ENCODE data around the gene PICK1. TPM values are rescaled to one million over a fixed set of nuclear protein-coding genes. Genes with fewer than 3 reads are reported as not detected.

PICK1 gene
- total and polyA plus RNA-seq, 2 of the 13 experiments (the other 11 are each of a cell fraction or from before 2014, with no cell fraction given) = 19.3 to 25.3 TPM

- TF ChIP-seq ZUFSP (CRISPR knock-in tag; IDR thresholded peaks at IDR 0.05; ENCODE audit: borderline replicate concordance) (no peak), ETV6 (CRISPR knock-in tag; conservative IDR thresholded peaks at IDR 0.05) (no peak; the same call in 1 of the 2 replicates), FIP1L1 (IDR thresholded peaks at IDR 0.05; ENCODE audit: borderline replicate concordance, insufficient read depth, low read depth, low read length) (no peak), MAZ (IDR thresholded peaks at IDR 0.05; ENCODE audit: borderline replicate concordance, low read depth, low read length) (0 out of 2 replicates have a peak, but pooled peaks have one; percentile 18), MAZ (CRISPR knock-in tag; IDR thresholded peaks at IDR 0.05; ENCODE audit: low read depth) (no peak), RNF2 (conservative IDR thresholded peaks at IDR 0.05; ENCODE audit: low read depth) (no peak), ZNF335 (CRISPR knock-in tag; IDR thresholded peaks at IDR 0.05) (peak; percentile 61; the same call in 1 of the 2 replicates), ZC3H4 (CRISPR knock-in tag; IDR thresholded peaks at IDR 0.05; ENCODE audit: borderline replicate concordance) (no peak), PAF1 (CRISPR knock-in tag; IDR thresholded peaks at IDR 0.05) (no peak), NONO (IDR thresholded peaks at IDR 0.05) (no peak), NONO (CRISPR knock-in tag; conservative IDR thresholded peaks at IDR 0.05) (no peak), NFRKB (IDR thresholded peaks at IDR 0.05) (no peak), ZSCAN25 (CRISPR knock-in tag; IDR thresholded peaks at IDR 0.05) (no peak), ZNF646 (CRISPR knock-in tag; IDR thresholded peaks at IDR 0.05) (no peak), ZNF460 (CRISPR knock-in tag; IDR thresholded peaks at IDR 0.05; ENCODE audit: borderline replicate concordance) (no peak), ZSCAN9 (CRISPR knock-in tag; IDR thresholded peaks at IDR 0.05; ENCODE audit: borderline replicate concordance) (peak; percentile 72; the same call in 1 of the 2 replicates), ZNF547 (CRISPR knock-in tag; IDR thresholded peaks at IDR 0.05) (no peak), PHF21A (CRISPR knock-in tag; IDR thresholded peaks at IDR 0.05) (peak; percentile 94), ZFP82 (CRISPR knock-in tag; IDR thresholded peaks at IDR 0.05; ENCODE audit: borderline replicate concordance) (no peak), SNRNP70 (IDR thresholded peaks at IDR 0.05; ENCODE audit: low read depth, low read length) (no peak), TCF12 (IDR thresholded peaks at IDR 0.05) (no peak), TCF12 (CRISPR knock-in tag; IDR thresholded peaks at IDR 0.05) (0 out of 2 replicates have a peak, but pooled peaks have one; percentile 8), WIZ (CRISPR knock-in tag; IDR thresholded peaks at IDR 0.05) (no peak)
Observed at GRCh38 chr22:38107692-38108515, 50.7 kb downstream of the PICK1 start (continued).

Measured in HepG2 (cell line).